ENCODE results near the gene ADCY9. TPM values are rescaled to one million over a fixed set of nuclear protein-coding genes. Genes with fewer than 3 reads are reported as not detected.

Gene ADCY9
- total and polyA plus RNA-seq, 2 donors (not counting 1 experiment from before 2014, with no cell fraction given): 1.7 to 2.1 TPM

GRCh38 chr16:3963886-3964685 lies 152.2 kb downstream of the ADCY9 start:
- H3K27me3 Mint-ChIP-seq: peaks cover 23% of the 10 kb centered on the region
- POLR2A ChIA-PET: no interaction called here

More at GRCh38 chr16:3963886-3964685, 152.2 kb downstream of the ADCY9 start:
- Histone ChIP-seq H3K79me2 (ENCODE audit: control insufficient read depth, insufficient read depth, low read length) (no peaks in the 10 kb centered on the region), H4K20me1 (ENCODE audit: control insufficient read depth, insufficient read depth, low read length, poor library complexity, severe bottlenecking) (no peaks in the 10 kb centered on the region), H3K4me2 (replicated peaks; ENCODE audit: low read depth, low read length, poor library complexity, severe bottlenecking) (no peak overlapping the region), H3K4me1 (ENCODE audit: control insufficient read depth in 2 of 2, insufficient read depth in 2 of 2, low read length in 2 of 2) (peaks cover 11 to 15% of the 10 kb centered on the region in 2 donors), H3K9ac (ENCODE audit: low read length) (no peak overlapping the region), H3K27me3 (replicated peaks in 1 of 4; ENCODE audit: control extremely low read depth in 1 of 4, control insufficient read depth in 3 of 4, insufficient read depth in 4 of 4, low read length in 3 of 4) (peaks cover 0 to 7% (median 1%) of the 10 kb centered on the region in 4 experiments), H3K9me3 (ENCODE audit: control extremely low read depth in 1 of 3, control insufficient read depth in 2 of 3, insufficient read depth in 1 of 3, low read length in 2 of 3) (peaks cover 0 to 16% (median 0%) of the 10 kb centered on the region in 3 donors), H2AFZ (ENCODE audit: insufficient read depth, low read depth, low read length, poor library complexity, severe bottlenecking) (no peak overlapping the region), H3K27ac (ENCODE audit: low read length in 2 of 2) (no peak overlapping the region), H3K4me3 (ENCODE audit: control extremely low read depth in 1 of 5, extremely low read depth in 1 of 5, insufficient read depth in 1 of 5, low read depth in 2 of 5, low read length in 4 of 5) (no peak overlapping the region), H3K36me3 (replicated peaks in 1 of 2; ENCODE audit: control extremely low read depth in 1 of 2, control insufficient read depth in 1 of 2, extremely low read depth in 1 of 2, insufficient read depth in 2 of 2, low read length in 1 of 2) (no peaks in the 10 kb centered on the region)
- ATAC-seq (ENCODE audit: low read depth) (no peak), DNase-seq (no peak)
- no peak overlapping the region for H3K4me3 Mint-ChIP-seq
- H3K4me1 Mint-ChIP-seq: peaks cover 18% of the 10 kb centered on the region
- H3K27ac Mint-ChIP-seq: no peak overlapping the region
- WGBS (ENCODE audit: insufficient coverage): 83% methylated on average over 28 of the region's 29 CpGs
- intact Hi-C loops (cut with micrococcal nuclease): no loop called here
- TF ChIP-seq CTCF (IDR thresholded peaks at IDR 0.05): no peak
- TF ChIP-seq EZH2 (IDR thresholded peaks at IDR 0.05; ENCODE audit: borderline replicate concordance, insufficient read depth, low read depth, low read length, poor library complexity, severe bottlenecking): no peak
- no peaks in the 10 kb centered on the region for H3K9me3 Mint-ChIP-seq (ENCODE audit: insufficient read depth)
- CTCF ChIA-PET: interaction anchor here (1.0 kb wide), 1 partner anchor 10 kb away, joined by 3 read pairs; no protein-coding TSS in a partner anchor

All from B cell (primary cell).